Measurements from ENCODE around the gene MERTK. TPM values are rescaled to one million over a fixed set of nuclear protein-coding genes. Genes with fewer than 3 reads are reported as not detected.

The MERTK gene
- total and polyA plus RNA-seq, 2 of the 8 experiments (the other 6 are each of a cell fraction or from before 2014, with no cell fraction given): 6.5 to 7.0 TPM

DNA sequence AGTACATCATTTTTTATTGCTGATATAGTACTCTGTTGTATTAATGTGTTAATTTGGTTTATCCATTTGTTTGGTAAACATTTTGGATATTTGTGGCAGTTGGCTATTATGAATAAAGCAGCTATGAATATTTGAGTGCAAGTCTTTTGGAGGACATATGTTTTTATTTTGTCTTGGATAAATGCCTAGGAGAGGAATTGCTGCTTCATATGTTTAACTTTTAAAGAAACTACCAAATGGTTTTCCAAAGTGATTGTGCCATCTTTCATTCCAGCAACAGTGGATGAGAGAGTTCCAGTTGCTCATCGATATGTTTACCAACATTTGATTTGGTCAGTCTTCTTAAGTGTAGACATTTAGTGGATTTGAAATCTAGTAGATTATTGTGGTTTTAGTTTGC lies 51.8 kb downstream of the MERTK start (continued):
- no peak for TF ChIP-seq HDAC2 (IDR thresholded peaks at IDR 0.05; ENCODE audit: borderline replicate concordance in 1 of 2, low read depth in 2 of 2, low read length in 2 of 2)

Data from H1 (cell line).